GM18517 (cell line): Measurements from ENCODE around the gene ORM2.
"Not testable (repeated sequence)": the region's sequence is repeated elsewhere in the genome, so short reads cannot be mapped to it uniquely, and the experiment has no call there.

Source experiments
- ATAC-seq: cut with Tn5 transposase; IDR thresholded peaks from one replicate; pipeline ENCODE4 v1.9.1; 2021; ENCODE audit warnings: mild to moderate bottlenecking, moderate library complexity; ENCODE audit not compliant: unreplicated experiment

ORM2 gene

GRCh38 chr9:114312513-114312875 is 17.2 kb upstream of the ORM2 start:
- no peak for ATAC-seq

GRCh38 chr9:114313186-114313585 is 16.5 kb upstream of the ORM2 start:
- no peak for ATAC-seq

- ATAC-seq, result no peak
Observed at GRCh38 chr9:114314256-114314867, 15.3 kb upstream of the ORM2 start.

GRCh38 chr9:114314881-114315722 is 14.6 kb upstream of the ORM2 start:
- no peak for ATAC-seq

GRCh38 chr9:114315723-114316363 is 13.8 kb upstream of the ORM2 start:
- no peak for ATAC-seq

- ATAC-seq, result no peak
Observed at GRCh38 chr9:114316605-114317230, 13.0 kb upstream of the ORM2 start.

- ATAC-seq, result no peak
Observed at GRCh38 chr9:114317665-114318357, 11.9 kb upstream of the ORM2 start.

- no peak for ATAC-seq
Observed at GRCh38 chr9:114318416-114318815, 11.3 kb upstream of the ORM2 start.

GRCh38 chr9:114319147-114319546 is 10.5 kb upstream of the ORM2 start:
- no peak for ATAC-seq

- ATAC-seq, result not testable (repeated sequence)
Observed at GRCh38 chr9:114320710-114321109, 9.0 kb upstream of the ORM2 start.

- no peak for ATAC-seq
Observed at GRCh38 chr9:114321759-114322158, 7.9 kb upstream of the ORM2 start.

GRCh38 chr9:114322160-114322818 is 7.4 kb upstream of the ORM2 start:
- ATAC-seq, result not testable (repeated sequence)

GRCh38 chr9:114322831-114323531 is 6.7 kb upstream of the ORM2 start, which contains the start of gene ORM1:
ORM1 (plus strand) TSS chr9:114323098; CDS start chr9:114323134, 36 bp downstream.
- not testable (repeated sequence) for ATAC-seq

GRCh38 chr9:114323849-114324248 is 5.8 kb upstream of the ORM2 start:
- ATAC-seq, result not testable (repeated sequence)

- ATAC-seq, result no peak
Observed at GRCh38 chr9:114324492-114324891, 5.2 kb upstream of the ORM2 start.

GRCh38 chr9:114324965-114325364 is 4.7 kb upstream of the ORM2 start:
- ATAC-seq, result not testable (repeated sequence)

- ATAC-seq, result not testable (repeated sequence)
Observed at GRCh38 chr9:114325684-114326254, 3.9 kb upstream of the ORM2 start.

GRCh38 chr9:114327749-114328148 is 1.9 kb upstream of the ORM2 start:
- no peak for ATAC-seq

- ATAC-seq, result not testable (repeated sequence)
Observed at GRCh38 chr9:114328357-114328820, 1.3 kb upstream of the ORM2 start.
